GM18499 (cell line): ENCODE results near the gene TACC2.

ENCODE experiments used
- ATAC-seq: cut with Tn5 transposase; IDR thresholded peaks from one replicate; pipeline ENCODE4 v1.9.1; 2021; ENCODE audit warnings: moderate number of reproducible peaks; ENCODE audit not compliant: insufficient read depth, unreplicated experiment

TACC2 gene

DNA sequence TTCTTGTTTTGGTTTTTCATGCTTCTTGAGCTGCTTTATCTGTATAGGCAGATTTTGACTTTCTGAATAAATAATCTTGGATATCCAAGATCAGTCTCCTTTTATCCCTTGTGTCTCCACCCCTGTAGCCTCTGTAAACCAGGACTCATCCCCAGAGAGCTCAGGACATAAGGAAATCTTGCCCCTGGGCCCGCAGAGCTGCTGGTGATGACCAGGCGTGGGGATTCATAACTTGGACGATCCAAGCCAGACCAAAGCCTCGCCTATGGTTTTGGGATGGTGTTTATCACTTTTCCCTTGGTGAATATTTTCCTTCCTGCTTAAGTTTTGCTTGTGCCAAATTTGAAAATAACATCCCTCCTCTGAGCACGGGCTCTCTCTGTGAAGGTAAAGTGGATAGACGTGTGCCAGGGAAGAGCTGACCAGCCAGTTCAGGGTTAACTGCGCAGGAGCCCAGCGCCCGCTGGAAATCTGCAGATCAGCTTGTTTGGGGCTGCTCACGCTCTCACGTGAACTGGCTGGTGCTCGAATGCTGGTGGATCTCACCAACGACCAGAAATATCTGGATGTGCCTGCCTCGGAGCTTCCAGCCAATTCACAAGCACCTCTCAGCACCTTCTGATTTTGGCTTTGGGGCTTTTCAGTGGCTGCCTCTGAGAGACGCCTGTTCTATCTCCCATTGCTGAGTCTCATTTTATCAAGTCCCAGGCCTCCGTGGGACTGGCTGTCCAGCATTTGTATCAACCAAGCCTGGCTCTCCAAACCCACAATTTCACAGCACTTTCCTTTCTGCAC is 150.1 kb downstream of the TACC2 start:
- ATAC-seq: no peak

GRCh38 chr10:122139627-122140170 is 150.7 kb downstream of the TACC2 start:
- no peak for ATAC-seq

DNA sequence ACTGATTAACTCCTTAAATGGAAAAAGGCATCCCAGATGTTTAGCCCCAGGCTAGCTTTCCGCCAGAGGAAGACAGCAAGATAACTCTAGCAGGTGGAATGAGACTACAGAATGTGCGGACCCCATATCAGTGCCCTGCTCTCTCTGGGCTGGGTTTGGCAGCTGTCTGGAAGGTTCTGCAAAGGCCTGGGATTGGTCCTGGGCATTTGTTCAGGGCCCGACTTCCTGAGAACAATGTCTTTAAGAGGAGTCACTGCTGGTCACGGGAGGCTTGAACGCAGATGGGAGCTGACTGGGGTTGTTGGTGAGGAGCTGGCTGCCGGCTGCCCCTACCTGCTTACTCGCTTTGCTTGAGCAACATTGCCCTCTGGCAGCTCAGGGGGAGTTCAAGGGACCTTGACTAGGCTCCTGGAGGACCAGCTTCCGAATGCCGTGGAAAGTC is 151.5 kb downstream of the TACC2 start:
- ATAC-seq: no peak

DNA sequence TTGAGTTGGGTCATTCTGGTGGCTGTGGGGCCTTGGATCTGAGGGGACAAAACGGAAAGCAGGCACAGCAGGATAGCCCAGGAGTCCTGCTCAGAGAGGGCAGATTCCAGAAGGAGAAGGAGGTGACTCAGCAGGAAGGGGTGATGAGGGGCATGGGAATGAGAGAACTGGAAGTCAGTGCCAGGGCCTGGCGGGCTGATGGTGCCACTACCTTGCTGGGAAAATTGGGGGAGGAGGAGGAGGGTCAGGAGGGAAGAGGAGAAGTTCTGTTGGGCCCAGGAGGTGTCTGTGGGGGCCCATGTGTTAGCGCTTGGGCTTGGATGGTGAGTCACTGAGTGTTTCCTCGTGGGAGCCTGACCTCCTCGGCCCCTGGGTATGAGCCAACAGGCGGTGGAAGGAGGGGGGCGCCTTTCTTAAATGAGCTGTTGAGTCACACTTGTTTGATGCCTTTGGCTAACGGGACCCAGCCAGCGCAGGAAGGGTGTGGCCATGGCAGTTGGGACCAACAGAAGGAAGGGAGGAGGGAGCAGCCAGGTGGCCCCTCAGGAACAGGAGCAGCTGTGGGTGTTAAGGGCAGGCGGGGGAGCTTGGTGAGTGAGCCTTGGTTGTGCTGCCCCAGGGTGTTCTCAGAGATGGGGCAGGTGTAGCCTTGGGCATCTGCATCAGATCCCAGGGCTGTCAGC is 152.1 kb downstream of the TACC2 start:
- no peak for ATAC-seq

DNA sequence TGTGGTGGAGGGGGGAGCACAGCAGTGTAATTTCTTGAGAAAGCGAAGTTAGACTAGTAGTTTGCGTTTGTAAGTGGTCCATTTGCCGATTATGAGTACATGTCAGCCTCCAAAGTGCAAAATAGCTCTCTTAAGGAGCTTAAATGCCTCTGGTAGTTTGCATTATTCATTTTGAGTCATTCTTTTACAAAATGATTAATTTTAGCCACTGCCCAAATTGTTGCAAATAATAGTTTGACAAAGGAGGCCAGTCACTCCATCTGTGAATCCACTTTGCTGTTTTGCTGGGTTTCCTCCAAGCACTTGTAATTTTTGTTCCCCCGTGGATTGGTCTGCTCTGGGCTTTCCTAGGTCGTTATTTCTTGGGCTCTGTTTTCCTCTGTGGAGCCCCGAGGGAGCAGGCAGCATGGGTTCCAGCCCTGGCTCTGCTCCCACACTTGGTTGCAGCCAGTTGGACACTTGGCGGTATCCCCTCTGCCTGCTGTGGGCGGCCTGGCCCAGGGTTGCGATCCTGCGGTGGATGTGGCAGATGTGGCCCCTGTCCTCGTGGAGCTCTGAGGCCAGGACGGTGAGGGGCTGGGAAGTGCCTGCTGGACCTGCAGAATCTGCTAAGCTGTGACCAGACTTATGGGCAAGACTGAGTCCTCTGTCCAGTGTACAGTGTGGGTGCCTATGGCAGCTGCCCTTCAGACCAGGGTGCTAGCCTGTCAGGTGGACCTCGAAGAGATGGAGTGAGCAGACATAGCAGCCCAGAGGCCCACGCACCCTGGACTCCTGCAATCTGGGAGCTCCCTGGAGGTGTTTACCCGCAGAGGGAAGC is 153.1 kb downstream of the TACC2 start:
- ATAC-seq: no peak

DNA sequence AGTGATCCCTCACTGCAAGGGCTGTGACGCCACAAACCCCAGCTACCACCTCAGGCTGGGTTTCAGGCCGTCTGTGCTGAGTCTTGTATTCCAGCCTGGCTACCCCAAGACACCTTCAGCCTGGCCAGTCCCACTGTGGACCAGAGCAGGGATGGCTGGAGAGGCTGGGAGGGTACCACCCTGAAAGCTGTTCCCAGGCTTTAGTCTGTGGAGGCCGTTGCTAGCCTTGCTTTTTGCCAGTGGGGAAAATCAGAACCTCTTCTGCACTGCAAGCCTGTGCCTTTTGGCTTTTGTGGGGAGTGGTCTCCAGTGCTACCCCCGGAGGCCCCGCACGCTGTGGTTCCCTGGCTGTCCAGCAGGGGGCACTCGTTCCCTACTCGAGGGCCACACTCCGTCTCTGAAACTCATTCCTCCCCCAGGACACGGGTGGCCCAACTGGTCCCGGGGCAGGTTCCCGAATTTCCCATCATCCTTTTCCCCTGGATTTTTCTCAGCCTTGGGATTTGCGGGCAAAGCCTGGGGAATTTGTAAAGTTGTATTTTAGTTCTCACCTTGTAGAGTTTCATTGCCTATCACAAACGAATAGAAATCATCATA is 153.8 kb downstream of the TACC2 start:
- no peak for ATAC-seq

- ATAC-seq: no peak
Measured at GRCh38 chr10:122143238-122143841, 154.4 kb downstream of the TACC2 start.

- ATAC-seq: no peak
Measured at GRCh38 chr10:122144199-122144598, 155.2 kb downstream of the TACC2 start.

- ATAC-seq: no peak
Measured at GRCh38 chr10:122145113-122145512, 156.2 kb downstream of the TACC2 start.

GRCh38 chr10:122147663-122148062 is 158.7 kb downstream of the TACC2 start:
- ATAC-seq: no peak

DNA sequence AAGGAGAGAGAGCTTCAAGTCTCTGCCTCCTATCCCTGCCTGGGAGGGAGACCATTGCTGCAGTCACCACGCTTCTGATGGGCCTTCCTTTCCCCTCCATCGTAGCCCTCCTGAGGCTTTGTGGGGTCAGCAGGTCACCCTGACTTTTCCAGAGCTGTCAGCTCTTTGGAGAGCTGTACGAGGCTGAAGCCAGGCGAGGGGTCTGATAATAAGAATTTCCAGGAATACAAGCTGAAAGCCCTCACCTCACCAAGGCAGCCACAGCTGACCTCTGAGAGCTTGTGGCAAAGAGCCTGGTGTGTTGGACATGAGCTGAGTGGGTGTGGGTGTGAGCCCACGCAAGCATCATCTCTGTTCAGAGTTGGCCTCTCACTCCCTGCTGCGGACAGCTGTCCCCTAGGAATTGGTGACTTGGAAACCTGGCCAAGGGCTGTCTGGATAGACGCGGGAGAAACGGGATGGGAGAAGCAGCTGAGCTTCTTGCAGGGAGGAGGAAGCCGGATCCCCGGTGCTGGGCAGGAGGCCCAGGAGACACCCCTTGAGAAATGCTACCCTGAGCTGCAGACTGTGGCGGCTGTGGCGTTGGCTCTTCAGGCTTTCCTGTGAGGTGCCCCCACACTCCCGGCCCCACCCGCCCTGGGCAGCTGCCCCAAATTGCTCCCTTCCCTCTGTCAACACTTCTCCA is 160.1 kb downstream of the TACC2 start:
- no peak for ATAC-seq

DNA sequence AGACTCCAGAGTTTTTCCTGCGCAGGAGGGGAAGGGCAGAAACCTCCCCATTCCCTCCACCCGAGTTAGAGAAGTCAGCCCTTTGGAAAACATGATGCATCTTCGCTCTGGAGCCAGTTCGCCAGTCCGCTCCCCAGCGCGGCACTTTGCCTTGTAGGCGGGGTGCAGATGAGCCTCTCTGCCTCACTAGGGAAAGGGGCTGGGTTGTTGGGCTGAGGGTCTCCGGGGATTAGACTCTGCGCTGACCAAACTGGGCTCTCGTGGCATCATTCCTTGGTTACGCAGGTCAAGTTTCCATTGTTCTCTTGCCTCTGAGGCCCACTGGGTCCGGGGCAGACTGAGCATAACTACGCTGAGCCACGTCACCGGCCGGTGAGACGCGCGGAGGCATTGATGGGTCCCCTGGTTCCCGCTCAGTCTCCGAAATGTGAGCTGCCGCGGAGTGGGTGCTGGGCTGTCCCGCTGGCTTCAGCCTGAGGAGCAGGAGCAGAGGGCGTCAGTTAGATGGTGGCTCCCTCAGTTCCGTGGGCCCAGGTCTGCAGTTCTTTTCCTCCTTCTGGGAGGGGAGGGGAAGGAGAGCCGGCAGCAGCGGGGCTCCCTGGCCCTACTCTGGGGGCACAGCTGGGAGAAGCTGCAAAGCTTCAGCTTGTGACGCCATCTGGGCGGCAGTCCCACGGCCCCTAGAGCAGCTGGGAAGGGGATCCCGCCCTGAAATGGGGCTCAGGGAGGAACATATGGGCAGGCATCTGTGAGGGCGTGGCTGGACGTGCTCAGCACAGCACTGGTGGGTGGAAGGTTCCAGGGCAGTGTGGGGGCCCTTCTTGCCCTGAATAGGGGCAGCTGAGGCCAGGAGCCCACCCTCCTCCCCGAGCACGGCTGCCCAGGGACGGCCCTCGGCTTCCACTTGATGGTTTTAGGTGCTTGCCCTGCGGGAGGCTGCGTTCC is 160.9 kb downstream of the TACC2 start:
- ATAC-seq: no peak

DNA sequence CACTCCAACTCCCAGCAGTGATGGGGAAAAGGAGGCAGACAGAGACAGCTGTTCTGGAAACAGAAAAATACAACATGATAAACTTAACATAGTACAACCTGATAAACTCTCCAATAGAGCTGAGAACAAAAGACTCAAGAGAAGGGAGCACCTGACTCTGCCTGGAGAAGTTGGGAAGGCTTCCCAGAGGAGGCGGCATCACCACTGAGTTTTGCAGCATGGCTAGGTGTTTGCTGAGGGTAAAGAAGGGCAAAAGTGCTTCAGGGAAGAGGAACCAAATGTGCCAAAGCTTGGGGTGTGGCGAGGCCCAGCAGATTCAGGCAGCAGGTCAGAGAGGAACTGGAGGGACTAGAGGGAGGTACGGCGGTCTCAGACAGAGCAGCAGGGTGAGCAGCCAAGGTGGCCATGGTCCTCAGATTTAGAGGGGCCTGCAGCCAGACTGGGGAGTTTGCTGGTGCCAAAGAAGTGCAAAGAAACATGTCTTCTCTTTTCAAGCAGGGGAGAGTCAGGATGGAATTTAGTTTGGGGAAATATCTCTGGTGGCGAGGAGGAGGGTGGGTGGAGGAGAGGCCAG is 162.2 kb downstream of the TACC2 start:
- no peak for ATAC-seq

DNA sequence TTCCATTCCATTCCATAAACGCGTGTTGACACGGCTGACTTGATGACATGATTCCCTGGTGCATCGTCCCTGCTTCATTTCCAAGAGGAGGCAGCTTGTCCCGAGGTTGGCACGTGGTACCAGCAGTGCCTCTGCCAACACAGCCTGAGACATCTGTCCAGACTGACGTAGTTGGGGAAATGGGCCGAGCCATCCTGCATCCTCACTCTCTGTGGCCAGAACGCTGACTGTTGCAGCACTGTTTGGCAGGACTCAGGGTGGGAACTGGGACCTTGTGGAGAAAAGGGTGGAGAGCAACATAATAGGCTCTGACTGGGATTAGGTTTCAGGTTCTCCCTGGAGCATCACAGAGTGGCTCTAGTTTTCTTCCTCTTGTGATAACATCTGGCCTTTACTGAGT is 163.6 kb downstream of the TACC2 start:
- ATAC-seq: no peak

DNA sequence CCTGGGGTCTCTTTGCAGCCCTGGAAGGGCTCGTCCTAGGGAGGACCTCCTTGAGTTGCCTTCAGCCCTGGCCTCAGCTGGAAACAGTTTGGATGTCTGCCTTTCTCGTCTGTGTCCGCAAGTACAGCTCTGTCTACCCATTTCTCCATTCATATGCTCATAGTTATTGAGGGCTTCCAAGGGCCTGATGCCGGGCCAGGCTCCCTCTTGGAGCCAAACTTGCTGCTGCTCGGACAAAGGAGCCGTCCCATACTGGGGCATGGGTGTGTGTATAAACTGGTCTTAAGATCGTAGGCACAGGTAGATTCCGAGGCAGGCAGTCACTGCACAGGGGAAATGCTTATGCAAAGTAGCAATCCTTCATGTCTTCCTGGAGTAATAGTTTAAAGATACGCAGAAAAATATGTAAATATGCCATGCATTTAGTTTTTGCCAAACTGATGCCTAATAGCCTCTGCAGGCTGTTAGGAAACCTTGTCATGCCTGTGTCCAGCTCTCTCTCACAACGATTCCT is 165.1 kb downstream of the TACC2 start:
- ATAC-seq: no peak

DNA sequence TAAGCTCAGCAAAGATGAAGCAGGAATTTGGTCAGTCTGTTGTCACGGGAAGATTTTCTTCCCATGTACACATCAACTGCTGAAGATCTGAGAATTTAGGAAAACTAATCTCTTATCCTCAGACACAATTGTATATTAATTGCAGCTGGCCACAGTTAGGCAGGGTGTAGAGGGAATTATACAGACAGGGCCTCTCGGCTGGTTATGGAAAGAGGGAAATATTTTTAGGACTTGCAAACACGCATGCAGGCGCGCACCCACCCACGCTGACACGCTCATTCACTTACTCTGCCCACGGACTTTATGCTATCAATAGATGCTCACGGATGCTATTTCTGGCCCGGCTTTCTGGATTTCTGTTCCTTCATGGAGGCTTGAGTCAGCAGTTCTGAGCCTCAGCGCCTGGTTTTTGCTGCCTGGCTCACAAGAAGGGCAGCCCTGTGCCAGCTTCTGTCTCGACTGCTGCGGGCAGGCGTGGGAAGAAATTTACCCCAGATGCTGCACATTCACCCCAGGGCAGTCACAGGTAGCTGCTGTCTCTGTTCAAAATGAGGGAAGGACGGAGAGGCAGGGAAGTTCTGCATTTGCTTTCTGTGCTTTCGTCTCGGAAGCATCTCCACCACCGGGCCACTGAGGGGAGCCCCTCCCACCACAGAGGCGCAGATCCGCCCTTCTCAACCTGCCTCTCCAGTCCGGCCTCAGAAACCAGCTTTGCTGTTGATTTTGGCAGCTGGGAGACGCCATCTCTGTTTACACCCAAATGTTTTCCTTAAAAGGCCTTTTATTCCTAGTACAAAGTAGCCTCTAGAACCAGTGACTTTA is 165.8 kb downstream of the TACC2 start:
- no peak for ATAC-seq

GRCh38 chr10:122157451-122157850 is 168.5 kb downstream of the TACC2 start:
- ATAC-seq: no peak
